K562 (cell line): ENCODE results near the gene PLPPR2. TPM values are rescaled to one million over a fixed set of nuclear protein-coding genes. Genes with fewer than 3 reads are reported as not detected.

ENCODE experiments used
- ATAC-seq: fragments of 200-7000 bp; cut with Tn5 transposase; 3 replicates; pipeline ENCODE4 v1.9.1; 2020; ENCODE audit warnings: moderate library complexity
- BruUV-seq: library from RNA; stranded (reverse); fragments of 400-500 nt; replicated peaks from 2 replicates; lab custom pipeline; 2021; lab: Mats Ljungman, UMichigan
- CTCF ChIA-PET: fragments of 300-600 bp; formaldehyde crosslinking; extraction: SDS; loops from one replicate; lab custom pipeline; 2021; ENCODE audit warnings: low intra/inter-chr PET ratio; lab: Yijun Ruan, JAX
- POLR2A ChIA-PET: fragments of 300-600, 350-650 bp; sonication (Branson Sonifier 250); formaldehyde crosslinking; extraction: SDS; loops from one replicate; lab custom pipeline; 2021; ENCODE audit warnings: antibody characterized with exemption, inconsistent platforms; lab: Yijun Ruan, JAX
- DNase-seq, 4 experiments: peaks; one replicate each; pipeline versions ENCODE4 v3.0.0 to v3.0.0-alpha.2; 2011 to 2018; ENCODE audit warnings: low spot score in 3 of 4, mixed read lengths in 3 of 4; ENCODE audit errors: extremely low read depth in 1 of 4
- FAIRE-seq: peaks from 2 replicates; lab custom pipeline; 2011; peaks lifted over from hg19 to GRCh38; lab: Jason Lieb, UNC
- H2AFZ ChIP-seq: 2 replicates; pipeline ENCODE4 v1.6.0; 2011; ENCODE audit warnings: low read depth, low read length, control low read depth, inconsistent platforms
- H3K27ac ChIP-seq: fragments of 200-600 bp; 3 replicates; pipeline ENCODE4 v1.8.0; 2011; ENCODE audit warnings: low read depth, mild to moderate bottlenecking, control low read depth, inconsistent platforms, low read length, moderate library complexity, mixed read lengths; ENCODE audit errors: extremely low read depth
- H3K27me3 ChIP-seq, 2 experiments: fragments of 300-600 bp in 1 of 2; 2 replicates in 1 of 2; 3 replicates in 1 of 2; pipeline versions ENCODE4 v1.6.0 to v1.8.0; 2011; ENCODE audit warnings: inconsistent platforms in 2 of 2, low read length in 2 of 2, mild to moderate bottlenecking in 1 of 2, mixed read lengths in 1 of 2, moderate library complexity in 1 of 2; ENCODE audit not compliant: control insufficient read depth in 2 of 2, insufficient read depth in 2 of 2
- H3K36me3 ChIP-seq: fragments of 300-600 bp; 3 replicates; pipeline ENCODE4 v1.8.0; 2011; ENCODE audit warnings: mild to moderate bottlenecking, low read length, inconsistent platforms; ENCODE audit not compliant: control insufficient read depth, insufficient read depth
- H3K4me1 ChIP-seq, 2 experiments: fragments of 200-600 bp in 1 of 2; replicated peaks in 1 of 2; 2 replicates in 1 of 2; 3 replicates in 1 of 2; pipeline versions ENCODE4 v1.5.1 to v1.8.0; 2011; ENCODE audit warnings: inconsistent platforms in 2 of 2, low read length in 2 of 2, mild to moderate bottlenecking in 1 of 2, mixed read lengths in 1 of 2, moderate library complexity in 1 of 2; ENCODE audit not compliant: control insufficient read depth in 2 of 2, insufficient read depth in 2 of 2
- H3K4me2 ChIP-seq: 2 replicates; pipeline ENCODE4 v1.6.1; 2011; ENCODE audit warnings: low read length, control low read depth, inconsistent platforms, mixed read lengths; ENCODE audit not compliant: insufficient read depth
- H3K4me3 ChIP-seq: fragments of 200-600 bp; sonication (generic), shearing (Covaris generic); 2 replicates; pipeline ENCODE4 v1.5.1; 2016; ENCODE audit warnings: control low read depth, inconsistent platforms
- H3K79me2 ChIP-seq: fragments of 200-600 bp; 3 replicates; pipeline ENCODE4 v1.8.0; 2011; ENCODE audit warnings: low read length, inconsistent platforms; ENCODE audit not compliant: control insufficient read depth, insufficient read depth
- H3K9ac ChIP-seq, 2 experiments: 2 replicates each; pipeline versions ENCODE4 v1.6.0 to v1.6.1; 2011; ENCODE audit warnings: low read depth in 2 of 2, low read length in 2 of 2, control low read depth in 1 of 2, inconsistent platforms in 1 of 2, mild to moderate bottlenecking in 1 of 2, mixed read lengths in 1 of 2; ENCODE audit not compliant: insufficient read depth in 1 of 2
- H3K9me1 ChIP-seq: one replicate; pipeline ENCODE4 v1.6.0; 2011; ENCODE audit warnings: inconsistent platforms, mild to moderate bottlenecking, low read length, moderate library complexity; ENCODE audit not compliant: control insufficient read depth, insufficient read depth
- H3K9me3 ChIP-seq: replicated peaks from 2 replicates; pipeline ENCODE4 v1.5.1; 2011; ENCODE audit warnings: low read depth, low read length, inconsistent platforms; ENCODE audit not compliant: control insufficient read depth, insufficient read depth
- H4K20me1 ChIP-seq: replicated peaks from 2 replicates; pipeline ENCODE4 v1.6.1; 2011; ENCODE audit warnings: low read length, inconsistent platforms, mixed read lengths; ENCODE audit not compliant: control insufficient read depth, insufficient read depth
- ARID3A ChIP-seq: IDR thresholded peaks from 2 replicates; pipeline ENCODE4 v1.6.1; 2012; ENCODE audit warnings: low read depth, low read length, improper control_type of control experiment, borderline replicate concordance
- CBX3 ChIP-seq, 2 experiments: IDR thresholded peaks; 1 replicate in 1 of 2; 2 replicates in 1 of 2; pipeline ENCODE4 v1.6.1; 2012; ENCODE audit warnings: inconsistent platforms in 2 of 2, low read length in 2 of 2, borderline replicate concordance in 1 of 2, control low read depth in 1 of 2
- YY1 ChIP-seq, 3 experiments: IDR thresholded peaks; 2 replicates each; pipeline ENCODE4 v1.6.1; 2011; ENCODE audit warnings: low read length in 2 of 3, mild to moderate bottlenecking in 2 of 3, moderate library complexity in 2 of 3, borderline replicate concordance in 1 of 3, control low read depth in 1 of 3, low read depth in 1 of 3; ENCODE audit not compliant: insufficient read depth in 3 of 3, insufficient replicate concordance in 2 of 3, control insufficient read depth in 1 of 3, insufficient read length in 1 of 3; ENCODE audit errors: extremely low read depth in 1 of 3
- WGBS: fragments of 100-300 bp; shearing (Covaris generic); methylation state at CpG from one replicate; pipeline ENCODE4 v1.1.6; 2016; ENCODE audit warnings: low coverage, mixed read lengths; ENCODE audit not compliant: insufficient coverage; ENCODE audit errors: missing lambda C conversion rate; 5-methylcytosine and 5-hydroxymethylcytosine counted together
- in situ Hi-C: fragments of 300-500 bp; cut with MboI; formaldehyde crosslinking; loops from 4 replicates; pipeline ENCODE4 v1.15.0; 2018; ENCODE audit warnings: inconsistent platforms, mixed read lengths
- intact Hi-C: fragments of 100-400 bp; cut with micrococcal nuclease; formaldehyde crosslinking; loops from 2 replicates; pipeline ENCODE4 v1.14.2; 2022
- polyA plus RNA-seq, 8 experiments: library from polyadenylated mRNA; depleted of rRNA in 4 of 8; stranded (reverse) in 5 of 8; unstranded in 3 of 8; fragments of >200 nt; fragmentation: Nextera tagmentation in 2 of 8; fragmentation: Illumina TruSeq in 1 of 8; extraction: Ambion mirVana in 2 of 8; extraction: Trizol in 1 of 8; gene quantifications; 2 replicates each; pipeline versions ENCODE4 v1.2.1 to v1.2.3, GENCODE V29; 2011 to 2014; ENCODE audit warnings: inconsistent platforms in 1 of 8, missing spikeins in 1 of 8
- total RNA-seq, 7 experiments: library from RNA; depleted of rRNA in 6 of 7; stranded (reverse); fragments of >200 nt in 6 of 7; fragmentation: Illumina TruSeq in 2 of 7; extraction: Trizol in 2 of 7; gene quantifications; 2 replicates each; pipeline versions ENCODE4 v1.2.1 to v1.2.3, GENCODE V29; 2011 to 2021; ENCODE audit warnings: low replicate concordance in 1 of 7

PLPPR2 gene
- total and polyA plus RNA-seq, 9 of the 15 experiments (the other 6 are each of a cell fraction or from before 2014, with no cell fraction given) = 0.49 to 15.9 (median 3.4) TPM

GRCh38 chr19:11390933-11391680 is 35.9 kb downstream of the PLPPR2 start:
- H3K9me3 ChIP-seq = peaks cover 3% of the 10 kb centered on the region; the same call in 1 of the 2 replicates
- no peak for TF ChIP-seq ARID3A
- TF ChIP-seq YY1 (IDR thresholded peaks at IDR 0.05; ENCODE audit: borderline replicate concordance in 1 of 3, control insufficient read depth in 1 of 3, extremely low read depth in 1 of 3, insufficient read depth in 3 of 3, insufficient read length in 1 of 3, insufficient replicate concordance in 2 of 3, low read depth in 1 of 3, low read length in 2 of 3) = peak in 1 of 3 experiments; percentile 57
- peak in 1 of 2 experiments; percentile 76; a peak in 1 of 3 replicates for TF ChIP-seq CBX3 (IDR thresholded peaks at IDR 0.05; ENCODE audit: borderline replicate concordance in 1 of 2, low read length in 2 of 2)
- TF ChIP-seq, all 486 proteins: peak for 2
- no peaks in the 10 kb centered on the region for H3K9me1 ChIP-seq
- 20% methylated on average over 3 of the region's 4 CpGs for WGBS
- H3K36me3 ChIP-seq = no peaks in the 10 kb centered on the region
- BruUV-seq = no TSS peak
- no peaks in the 10 kb centered on the region for H4K20me1 ChIP-seq
- no peaks in the 10 kb centered on the region for H3K27me3 ChIP-seq
- ChIA-PET CTCF (no interaction called here), POLR2A (interaction anchor here (0.7 to 1.1 kb wide), 2 partner anchors 9 to 15 kb away, joined by 3 read pairs; no protein-coding TSS in a partner anchor)
- H3K4me1 ChIP-seq = no peaks in the 10 kb centered on the region; a peak in 2 of 5 replicates
- DNase-seq (peak in 1 of 4 experiments; percentile 2), ATAC-seq (no peak), FAIRE-seq (no peak)
- in situ Hi-C loops (no loop called here), intact Hi-C loops (no loop called here)
- no peak overlapping the region for H3K27ac ChIP-seq
- H3K4me3 ChIP-seq = no peak overlapping the region
- H3K9ac ChIP-seq = no peak overlapping the region
- no peaks in the 10 kb centered on the region for H3K79me2 ChIP-seq
- no peak overlapping the region for H3K4me2 ChIP-seq
- no peak overlapping the region for H2AFZ ChIP-seq
